ENCODE measurements around the gene PPM1A.
"Not testable (repeated sequence)": the region's sequence is repeated elsewhere in the genome, so short reads cannot be mapped to it uniquely, and the experiment has no call there.

Gene PPM1A

GRCh38 chr14:60311417-60311816, 62.4 kb downstream of the PPM1A start (continued):
- 0 out of 2 replicates have a peak, but pooled peaks have one; percentile 59 for TF ChIP-seq ZFP3 (CRISPR knock-in tag; IDR thresholded peaks at IDR 0.05)
- peak; percentile 84 for TF ChIP-seq ISL1 (CRISPR knock-in tag; IDR thresholded peaks at IDR 0.05)
- TF ChIP-seq RARB (CRISPR knock-in tag; IDR thresholded peaks at IDR 0.05) = no peak
- no peak for TF ChIP-seq ZC3H10 (CRISPR knock-in tag; IDR thresholded peaks at IDR 0.05)
- TF ChIP-seq SNAI2 (CRISPR knock-in tag; IDR thresholded peaks at IDR 0.05) = peak; percentile 58
- TF ChIP-seq ESRRG (CRISPR knock-in tag; IDR thresholded peaks at IDR 0.05) = no peak
- TF ChIP-seq BACH2 (CRISPR knock-in tag; IDR thresholded peaks at IDR 0.05; ENCODE audit: borderline replicate concordance) = no peak
- no peak for TF ChIP-seq ZFP30 (CRISPR knock-in tag; IDR thresholded peaks at IDR 0.05)

- no peak for ATAC-seq
- TF ChIP-seq ZFP30 (CRISPR knock-in tag; IDR thresholded peaks at IDR 0.05) (no peak), ZNF70 (CRISPR knock-in tag; IDR thresholded peaks at IDR 0.05) (no peak), ARNTL (CRISPR knock-in tag; IDR thresholded peaks at IDR 0.05; ENCODE audit: borderline replicate concordance, low read depth) (no peak), RARB (CRISPR knock-in tag; IDR thresholded peaks at IDR 0.05) (no peak), ESRRG (CRISPR knock-in tag; IDR thresholded peaks at IDR 0.05) (no peak)
These were observed 64.1 kb downstream of the PPM1A start for GRCh38 chr14:60313093-60313492.

DNA sequence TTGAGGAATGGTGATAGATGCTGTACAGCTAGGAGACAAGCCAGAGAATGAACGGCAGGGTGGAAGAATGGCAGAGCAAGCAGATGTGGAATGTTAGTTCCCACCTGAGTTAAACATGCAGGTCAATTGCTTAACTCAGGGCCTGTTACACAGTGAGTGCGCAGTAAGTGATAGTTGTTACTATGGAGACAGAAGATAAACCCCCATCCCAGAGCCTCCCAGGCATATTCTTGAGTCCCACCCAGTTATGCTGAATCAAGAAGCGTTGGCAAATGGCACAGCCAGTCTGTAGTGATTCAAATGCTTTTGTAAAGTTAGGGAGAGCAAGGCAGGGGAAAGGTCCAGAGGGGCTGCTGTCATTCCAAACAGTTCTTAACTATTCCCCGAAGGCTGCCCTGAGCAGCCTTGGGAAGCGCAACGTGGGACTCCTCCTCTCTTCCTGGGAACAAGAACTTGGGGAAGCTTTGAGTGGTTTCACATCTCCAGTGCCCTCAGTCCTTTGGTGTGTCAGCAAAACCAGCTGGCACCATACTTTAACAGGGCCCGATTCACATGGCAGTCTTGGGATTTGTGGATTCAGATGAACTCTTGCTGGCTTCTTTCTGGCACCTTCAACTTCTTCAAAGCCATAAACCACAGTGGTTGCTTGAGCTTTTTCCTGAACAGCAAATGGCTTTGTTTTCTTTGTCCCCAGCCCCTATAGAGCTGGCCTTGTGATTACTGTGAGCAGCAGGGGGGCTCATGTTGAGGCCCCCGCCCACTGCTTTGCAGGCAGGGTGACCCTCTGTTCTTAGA, 66.4 kb downstream of the PPM1A start:
- no peak for ATAC-seq
- no peak for TF ChIP-seq GLIS3 (CRISPR knock-in tag; IDR thresholded peaks at IDR 0.05)

DNA sequence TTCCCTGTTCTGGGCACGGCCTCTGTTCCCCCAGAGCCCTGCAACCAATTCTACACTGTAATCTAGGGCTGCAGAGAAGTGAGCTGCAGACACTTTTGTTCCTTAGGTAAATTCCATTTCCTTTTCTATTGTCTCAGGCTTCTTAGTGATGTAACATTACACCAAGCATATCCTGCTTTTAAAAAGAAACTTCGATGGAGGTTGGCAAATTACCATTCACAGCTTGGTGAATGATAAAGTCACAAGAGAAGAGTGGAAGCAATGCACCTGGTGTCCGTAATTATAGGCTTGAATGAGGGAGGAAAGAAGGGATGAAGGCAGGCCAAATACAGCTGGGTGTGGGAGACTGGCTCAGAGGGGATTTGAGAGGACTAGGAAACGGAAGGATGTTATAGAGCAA, 68.6 kb downstream of the PPM1A start:
- TF ChIP-seq, protein P1, sequence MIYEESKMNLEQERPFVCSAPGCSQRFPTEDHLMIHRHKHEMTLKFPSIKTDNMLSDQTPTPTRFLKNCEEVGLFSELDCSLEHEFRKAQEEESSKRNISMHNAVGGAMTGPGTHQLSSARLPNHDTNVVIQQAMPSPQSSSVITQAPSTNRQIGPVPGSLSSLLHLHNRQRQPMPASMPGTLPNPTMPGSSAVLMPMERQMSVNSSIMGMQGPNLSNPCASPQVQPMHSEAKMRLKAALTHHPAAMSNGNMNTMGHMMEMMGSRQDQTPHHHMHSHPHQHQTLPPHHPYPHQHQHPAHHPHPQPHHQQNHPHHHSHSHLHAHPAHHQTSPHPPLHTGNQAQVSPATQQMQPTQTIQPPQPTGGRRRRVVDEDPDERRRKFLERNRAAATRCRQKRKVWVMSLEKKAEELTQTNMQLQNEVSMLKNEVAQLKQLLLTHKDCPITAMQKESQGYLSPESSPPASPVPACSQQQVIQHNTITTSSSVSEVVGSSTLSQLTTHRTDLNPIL (CRISPR knock-in tag; IDR thresholded peaks at IDR 0.05; ENCODE audit: low read depth) = no peak
- TF ChIP-seq CSRNP3 (CRISPR knock-in tag; IDR thresholded peaks at IDR 0.05) (no peak), TOX (CRISPR knock-in tag; IDR thresholded peaks at IDR 0.05; ENCODE audit: borderline replicate concordance) (no peak), CSDC2 (CRISPR knock-in tag; IDR thresholded peaks at IDR 0.05) (no peak), ZFP3 (CRISPR knock-in tag; IDR thresholded peaks at IDR 0.05) (no peak), ZNF565 (CRISPR knock-in tag; conservative IDR thresholded peaks at IDR 0.05; ENCODE audit: low read depth) (no peak), ZNF70 (CRISPR knock-in tag; IDR thresholded peaks at IDR 0.05) (no peak)
- TF ChIP-seq, protein P2, sequence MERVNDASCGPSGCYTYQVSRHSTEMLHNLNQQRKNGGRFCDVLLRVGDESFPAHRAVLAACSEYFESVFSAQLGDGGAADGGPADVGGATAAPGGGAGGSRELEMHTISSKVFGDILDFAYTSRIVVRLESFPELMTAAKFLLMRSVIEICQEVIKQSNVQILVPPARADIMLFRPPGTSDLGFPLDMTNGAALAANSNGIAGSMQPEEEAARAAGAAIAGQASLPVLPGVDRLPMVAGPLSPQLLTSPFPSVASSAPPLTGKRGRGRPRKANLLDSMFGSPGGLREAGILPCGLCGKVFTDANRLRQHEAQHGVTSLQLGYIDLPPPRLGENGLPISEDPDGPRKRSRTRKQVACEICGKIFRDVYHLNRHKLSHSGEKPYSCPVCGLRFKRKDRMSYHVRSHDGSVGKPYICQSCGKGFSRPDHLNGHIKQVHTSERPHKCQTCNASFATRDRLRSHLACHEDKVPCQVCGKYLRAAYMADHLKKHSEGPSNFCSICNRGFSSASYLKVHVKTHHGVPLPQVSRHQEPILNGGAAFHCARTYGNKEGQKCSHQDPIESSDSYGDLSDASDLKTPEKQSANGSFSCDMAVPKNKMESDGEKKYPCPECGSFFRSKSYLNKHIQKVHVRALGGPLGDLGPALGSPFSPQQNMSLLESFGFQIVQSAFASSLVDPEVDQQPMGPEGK (CRISPR knock-in tag; IDR thresholded peaks at IDR 0.05; ENCODE audit: borderline replicate concordance) = no peak
- ATAC-seq = no peak

DNA sequence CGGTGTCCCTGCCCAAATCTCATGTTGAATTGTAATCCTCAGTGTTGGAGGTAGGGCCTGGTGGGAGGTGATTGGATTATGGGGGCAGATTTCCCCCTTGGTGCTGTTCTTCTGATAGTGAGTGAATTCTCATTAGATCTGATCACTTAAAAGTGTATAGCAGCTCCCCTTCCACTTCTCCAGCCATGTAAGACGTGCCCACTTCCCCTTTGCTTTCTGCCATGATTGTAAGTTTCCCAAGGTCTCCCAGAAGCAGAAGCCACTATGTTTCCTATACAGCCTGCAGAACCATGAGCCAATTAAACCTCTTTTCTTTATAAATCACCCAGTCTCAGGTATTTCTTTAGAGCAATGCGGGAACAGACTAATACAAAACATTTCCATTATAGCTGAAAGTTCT, 71.8 kb downstream of the PPM1A start:
- not testable (repeated sequence) for ATAC-seq

DNA sequence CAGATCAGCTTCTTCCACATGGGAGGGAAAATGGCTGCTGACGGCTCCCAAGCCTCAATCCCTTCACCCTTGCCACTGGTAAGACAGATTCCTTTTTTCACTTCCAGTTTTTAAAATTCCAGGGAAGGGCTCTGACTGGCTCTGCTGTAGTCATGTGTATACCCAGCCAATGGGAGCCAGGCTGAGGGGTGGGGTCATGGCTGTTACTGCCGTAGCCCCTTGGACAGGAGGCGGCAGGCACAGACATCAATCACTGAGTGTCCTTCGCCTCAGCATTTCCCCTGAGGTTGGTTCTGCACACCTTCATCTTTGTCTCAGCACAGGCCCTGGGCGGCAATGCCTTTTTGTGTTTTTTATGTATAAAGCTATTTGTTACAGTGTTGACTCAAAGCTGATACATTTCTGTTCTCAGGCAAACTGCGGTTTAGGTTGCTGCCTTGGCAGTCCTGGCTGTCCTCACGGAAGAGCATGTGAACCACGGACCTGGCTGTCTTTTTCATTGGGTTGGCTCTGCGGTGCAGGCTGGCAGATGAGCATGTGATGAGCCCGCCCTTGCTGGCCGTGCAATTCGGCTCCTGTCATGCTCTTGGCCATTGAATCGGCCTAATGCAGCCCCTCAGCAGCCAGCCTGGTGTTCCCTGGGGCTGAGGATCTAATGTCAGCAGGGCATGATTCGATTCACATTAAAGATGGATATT, 74.3 kb downstream of the PPM1A start:
- no peak for ATAC-seq
- TF ChIP-seq RARB (CRISPR knock-in tag; IDR thresholded peaks at IDR 0.05) = no peak
- no peak for TF ChIP-seq ZNF70 (CRISPR knock-in tag; IDR thresholded peaks at IDR 0.05)
- TF ChIP-seq POU6F1 (CRISPR knock-in tag; IDR thresholded peaks at IDR 0.05; ENCODE audit: borderline replicate concordance, low read depth) = no peak
- TF ChIP-seq ARNTL (CRISPR knock-in tag; IDR thresholded peaks at IDR 0.05; ENCODE audit: borderline replicate concordance, low read depth) = no peak
- no peak for TF ChIP-seq TSHZ2 (CRISPR knock-in tag; IDR thresholded peaks at IDR 0.05)
- TF ChIP-seq, protein P2 (CRISPR knock-in tag; IDR thresholded peaks at IDR 0.05; ENCODE audit: borderline replicate concordance) = no peak
- no peak for TF ChIP-seq ZFP30 (CRISPR knock-in tag; IDR thresholded peaks at IDR 0.05)
- TF ChIP-seq ZFP3 (CRISPR knock-in tag; IDR thresholded peaks at IDR 0.05) = no peak
- TF ChIP-seq TCF4 (CRISPR knock-in tag; IDR thresholded peaks at IDR 0.05; ENCODE audit: borderline replicate concordance) = no peak
- no peak for TF ChIP-seq BACH2 (CRISPR knock-in tag; IDR thresholded peaks at IDR 0.05; ENCODE audit: borderline replicate concordance)

Measured in SK-N-SH treated with all-trans-retinoic acid at 6 μM for 48 hours (cell line).